Raji (cell line): ENCODE data around the gene MINDY4.

Source experiments
- POLR2A ChIP-seq: IDR thresholded peaks from 2 replicates; pipeline ENCODE4 v1.6.1; 2011; ENCODE audit warnings: low read depth, low read length, control low read depth; ENCODE audit not compliant: insufficient read depth

Gene MINDY4

DNA sequence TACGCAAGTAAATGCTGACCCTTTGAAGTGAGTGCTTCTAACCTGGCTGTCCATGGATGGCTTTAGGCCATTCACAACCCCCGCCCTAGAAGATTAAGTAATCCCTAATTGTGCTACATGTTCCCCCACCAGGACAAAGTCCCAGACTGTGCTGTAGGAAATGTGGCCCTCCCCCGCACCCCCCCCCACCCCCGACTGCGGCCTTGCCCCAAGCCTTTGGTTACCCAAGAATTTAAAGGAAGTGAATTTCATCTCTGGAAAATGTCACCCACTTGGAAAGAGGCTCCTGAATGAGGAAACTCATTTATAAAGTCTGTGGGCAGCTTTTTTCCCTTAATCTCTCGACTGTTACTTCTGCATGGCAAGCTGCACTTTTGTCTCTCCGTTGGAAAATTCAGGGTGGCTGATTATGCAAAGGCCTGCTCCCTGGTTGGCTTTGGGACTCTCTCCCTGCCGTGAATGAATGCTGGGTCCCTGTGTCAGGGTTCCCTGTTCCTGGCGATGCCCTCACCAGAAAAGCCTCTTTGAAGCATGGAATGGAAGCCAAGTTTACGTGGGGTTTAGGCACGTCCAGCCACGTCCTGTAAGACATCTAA lies 109.0 kb downstream of the MINDY4 start:
- no peak for TF ChIP-seq POLR2A

DNA sequence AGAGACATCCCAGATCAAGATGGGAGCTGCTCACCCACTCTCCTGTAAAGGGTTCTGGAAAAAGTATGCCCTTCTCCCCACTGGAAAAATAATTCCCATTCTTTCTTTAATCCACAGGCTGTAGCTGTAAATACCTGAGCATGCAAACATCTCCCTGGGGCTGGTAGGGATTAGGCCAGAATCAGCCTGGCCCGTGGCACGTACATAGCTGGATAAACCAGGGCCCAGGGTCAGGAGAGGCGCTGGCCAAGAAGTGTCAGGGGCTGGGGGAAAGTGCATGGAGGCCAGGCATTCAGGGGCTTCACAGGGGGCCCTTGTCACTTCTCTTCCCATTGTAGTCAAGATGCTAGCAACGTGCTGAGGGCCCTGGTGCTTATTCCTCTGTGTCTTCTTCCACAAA lies 109.7 kb downstream of the MINDY4 start:
- TF ChIP-seq POLR2A: no peak

- TF ChIP-seq POLR2A: no peak
These were observed 110.2 kb downstream of the MINDY4 start for GRCh38 chr7:30881448-30881847.

- no peak for TF ChIP-seq POLR2A
These were observed 113.7 kb downstream of the MINDY4 start for GRCh38 chr7:30884881-30885280.

DNA sequence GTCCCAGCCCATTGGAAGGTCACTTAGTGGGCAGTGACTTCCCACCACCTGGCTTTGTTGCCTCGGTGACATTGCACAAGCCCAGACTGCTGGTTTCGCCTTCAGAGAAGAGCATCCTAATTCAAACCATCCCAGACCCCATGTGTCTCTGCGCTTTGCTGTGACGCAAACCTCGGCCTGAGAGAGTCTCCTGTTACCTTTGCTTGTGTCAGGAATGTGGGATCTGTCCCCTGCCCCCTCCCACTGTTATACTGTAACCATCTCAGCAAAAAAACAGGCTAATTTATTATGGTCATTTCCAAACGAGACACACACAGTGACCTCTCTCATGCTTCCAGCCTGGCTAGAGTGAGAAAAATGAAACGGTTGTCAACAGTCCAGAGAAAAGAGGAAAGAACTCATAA lies 115.4 kb downstream of the MINDY4 start:
- TF ChIP-seq POLR2A: no peak

- no peak for TF ChIP-seq POLR2A
These were observed 116.3 kb downstream of the MINDY4 start for GRCh38 chr7:30887464-30887872.

DNA sequence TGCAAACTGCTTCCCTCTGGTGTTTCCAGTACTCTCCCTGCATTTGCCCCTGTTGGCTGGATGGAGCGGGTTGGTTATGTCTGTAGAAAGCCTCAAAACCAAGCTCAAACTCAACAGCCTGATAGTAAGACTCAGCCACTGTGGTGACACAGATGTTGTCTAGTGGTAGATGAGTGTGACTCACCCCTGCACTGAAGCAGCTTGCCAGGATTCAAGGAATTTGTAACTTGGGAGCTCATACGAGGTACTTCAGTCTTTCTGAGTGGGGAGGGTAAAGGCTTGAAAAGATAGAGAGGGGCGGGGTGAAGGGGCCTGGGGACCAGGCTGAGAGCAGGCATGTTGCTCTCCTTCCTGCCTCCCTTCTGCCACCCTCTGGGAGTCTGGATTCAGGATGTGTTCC lies 117.5 kb downstream of the MINDY4 start:
- no peak for TF ChIP-seq POLR2A

- TF ChIP-seq POLR2A: no peak
These were observed 119.0 kb downstream of the MINDY4 start for GRCh38 chr7:30890226-30890625.

- TF ChIP-seq POLR2A: no peak
These were observed 122.1 kb downstream of the MINDY4 start for GRCh38 chr7:30893357-30893756.

- no peak for TF ChIP-seq POLR2A
These were observed 122.8 kb downstream of the MINDY4 start for GRCh38 chr7:30894009-30894408.

- TF ChIP-seq POLR2A: no peak
These were observed 123.8 kb downstream of the MINDY4 start for GRCh38 chr7:30894866-30895605.

DNA sequence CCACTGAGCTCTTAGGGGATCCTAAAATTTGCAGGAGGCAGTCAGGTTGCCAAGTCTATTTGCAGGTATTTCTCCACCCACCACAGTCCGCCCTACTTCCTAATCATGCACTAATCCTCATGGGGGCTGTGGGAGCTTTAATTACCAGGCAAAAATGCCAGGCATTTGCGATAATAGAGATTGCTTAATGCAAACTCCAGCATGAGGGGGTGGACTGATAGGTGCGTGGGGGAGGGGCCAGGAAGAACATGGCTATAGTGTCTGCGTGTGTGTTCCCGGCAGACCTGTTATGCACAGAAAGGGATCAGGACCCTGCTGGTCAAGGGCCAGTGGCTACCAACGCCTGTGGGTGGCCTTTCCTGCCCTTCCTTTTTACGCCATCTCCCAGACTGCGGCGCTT lies 124.8 kb downstream of the MINDY4 start:
- no peak for TF ChIP-seq POLR2A

GRCh38 chr7:30896783-30897637 lies 125.8 kb downstream of the MINDY4 start:
- no peak for TF ChIP-seq POLR2A

DNA sequence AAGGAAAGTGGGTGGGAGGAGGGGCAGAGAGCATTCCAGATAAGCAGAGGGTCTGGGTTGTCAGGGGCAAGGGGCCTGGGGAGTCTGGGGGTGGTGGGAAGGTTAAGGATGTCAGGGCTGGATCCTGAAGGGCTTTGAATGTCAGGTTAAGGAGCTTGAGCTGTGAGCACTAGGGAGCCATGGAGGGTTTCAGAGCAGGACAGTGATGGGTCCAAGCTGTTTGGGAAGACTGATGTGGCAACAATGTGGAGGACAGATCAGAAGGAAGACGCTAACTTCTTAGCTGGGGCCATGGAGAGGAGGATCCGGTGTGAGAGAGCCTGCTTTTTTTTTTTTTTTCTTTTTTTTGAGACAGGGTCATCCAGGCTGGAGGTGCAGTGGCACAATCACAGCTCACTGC lies 126.6 kb downstream of the MINDY4 start:
- TF ChIP-seq POLR2A: no peak

DNA sequence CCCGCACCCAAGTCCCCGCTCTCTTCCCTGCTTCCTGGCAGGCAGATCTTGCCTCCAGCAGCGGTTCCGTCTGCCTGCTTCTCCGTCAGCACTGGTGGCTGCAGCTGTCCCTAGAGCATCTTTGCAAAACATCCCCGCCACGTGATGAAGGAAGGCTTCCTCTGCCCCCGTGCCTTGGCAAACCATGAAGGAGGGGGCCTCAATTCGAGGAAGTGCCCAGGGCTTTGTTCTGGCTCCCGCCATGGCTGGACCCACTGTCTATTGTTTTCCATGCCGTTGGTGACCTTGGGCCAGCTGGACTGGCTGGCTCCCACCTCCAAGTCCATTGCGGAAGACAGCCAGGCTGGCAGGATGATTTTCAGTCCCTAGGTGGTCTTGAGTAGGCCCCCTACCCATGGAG lies 127.2 kb downstream of the MINDY4 start:
- TF ChIP-seq POLR2A: no peak

- TF ChIP-seq POLR2A: no peak
These were observed 127.8 kb downstream of the MINDY4 start for GRCh38 chr7:30899066-30899465.

DNA sequence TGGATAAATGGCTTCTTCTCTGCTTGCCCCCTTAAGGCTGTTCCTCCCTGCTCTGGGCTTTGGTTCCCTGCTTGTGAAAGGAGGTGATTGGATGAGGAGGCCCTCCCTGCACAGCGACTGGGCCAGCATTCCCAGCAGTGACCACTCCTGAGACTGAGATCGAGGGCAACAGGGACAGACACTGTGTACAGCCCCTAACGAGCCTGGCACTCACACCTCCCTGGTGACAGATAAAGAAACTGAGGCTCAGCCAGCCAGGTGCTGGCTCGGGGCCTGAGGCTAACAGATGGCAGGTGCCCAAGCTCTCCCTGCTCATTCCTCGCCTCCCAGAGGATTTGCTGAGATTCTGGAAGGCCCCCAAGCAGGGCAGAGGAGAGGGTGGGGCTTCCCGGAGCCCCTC lies 128.4 kb downstream of the MINDY4 start:
- TF ChIP-seq POLR2A: no peak

DNA sequence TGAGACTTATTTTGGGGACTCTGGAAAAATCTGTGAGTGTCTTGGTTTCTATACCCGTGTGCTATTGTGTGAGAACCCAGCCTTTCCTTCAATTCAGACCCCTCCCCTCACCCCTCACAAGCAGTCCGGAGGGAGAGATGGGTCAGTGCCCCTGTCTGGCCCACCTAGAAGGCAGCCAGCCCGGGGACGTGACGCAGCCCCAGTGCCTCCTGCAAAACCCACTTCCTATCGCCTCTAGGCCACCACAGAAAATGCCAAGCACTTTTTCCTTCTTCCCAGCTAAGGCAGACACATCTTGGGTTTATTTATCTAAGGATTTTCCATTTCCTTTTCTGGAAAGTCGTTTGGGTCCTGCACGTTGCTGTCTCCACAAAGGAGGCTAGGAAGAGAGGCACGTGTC lies 128.8 kb downstream of the MINDY4 start:
- TF ChIP-seq POLR2A: no peak
